ENCODE measurements around the gene PLCG2.
A peak's percentile ranks its signal among the peaks of the same experiment; 100 is the strongest.

DNA sequence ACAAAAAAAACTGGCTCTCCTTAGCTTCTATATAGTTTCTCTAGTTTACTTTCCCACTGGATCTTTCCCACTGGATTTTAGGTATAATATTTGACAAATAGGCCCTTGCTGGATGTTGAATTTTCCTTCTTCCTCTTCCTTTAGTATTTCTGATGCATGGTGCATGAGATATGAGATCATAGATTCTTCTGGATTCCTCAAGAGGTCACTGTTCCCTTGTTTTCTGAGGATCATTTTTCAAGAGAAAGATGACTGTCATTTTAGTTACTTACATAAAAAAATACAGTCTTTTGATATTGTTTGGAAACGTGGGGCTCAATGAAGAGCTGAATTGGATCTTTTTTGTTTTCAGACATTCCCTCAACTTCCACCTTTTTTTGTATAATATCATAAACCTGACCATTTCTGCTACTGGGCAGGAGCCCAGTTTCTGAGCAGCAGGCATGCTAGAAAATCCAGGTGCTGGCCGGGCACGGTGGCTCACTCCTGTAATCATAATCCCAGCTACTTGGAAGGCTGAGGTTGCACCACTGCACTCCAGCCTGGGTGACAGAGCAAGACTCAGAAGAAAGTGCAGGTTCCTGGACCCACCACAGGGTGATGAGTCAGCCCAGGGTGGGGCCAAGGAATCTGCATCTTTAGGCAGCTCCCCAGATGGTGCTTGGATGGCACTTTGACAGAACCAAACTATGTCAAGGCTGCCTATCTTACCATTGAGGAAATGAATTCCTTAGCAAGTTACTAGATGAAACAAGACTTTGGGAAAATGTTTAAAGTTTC lies 161.9 kb downstream of the PLCG2 start:
- TF ChIP-seq, protein P1, sequence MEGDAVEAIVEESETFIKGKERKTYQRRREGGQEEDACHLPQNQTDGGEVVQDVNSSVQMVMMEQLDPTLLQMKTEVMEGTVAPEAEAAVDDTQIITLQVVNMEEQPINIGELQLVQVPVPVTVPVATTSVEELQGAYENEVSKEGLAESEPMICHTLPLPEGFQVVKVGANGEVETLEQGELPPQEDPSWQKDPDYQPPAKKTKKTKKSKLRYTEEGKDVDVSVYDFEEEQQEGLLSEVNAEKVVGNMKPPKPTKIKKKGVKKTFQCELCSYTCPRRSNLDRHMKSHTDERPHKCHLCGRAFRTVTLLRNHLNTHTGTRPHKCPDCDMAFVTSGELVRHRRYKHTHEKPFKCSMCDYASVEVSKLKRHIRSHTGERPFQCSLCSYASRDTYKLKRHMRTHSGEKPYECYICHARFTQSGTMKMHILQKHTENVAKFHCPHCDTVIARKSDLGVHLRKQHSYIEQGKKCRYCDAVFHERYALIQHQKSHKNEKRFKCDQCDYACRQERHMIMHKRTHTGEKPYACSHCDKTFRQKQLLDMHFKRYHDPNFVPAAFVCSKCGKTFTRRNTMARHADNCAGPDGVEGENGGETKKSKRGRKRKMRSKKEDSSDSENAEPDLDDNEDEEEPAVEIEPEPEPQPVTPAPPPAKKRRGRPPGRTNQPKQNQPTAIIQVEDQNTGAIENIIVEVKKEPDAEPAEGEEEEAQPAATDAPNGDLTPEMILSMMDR (IDR thresholded peaks at IDR 0.05): peak; percentile 63
- no peak for TF ChIP-seq ZFX (IDR thresholded peaks at IDR 0.05; ENCODE audit: borderline replicate concordance)
